Measurements from ENCODE around the gene B4GALT2.

Gene B4GALT2

DNA sequence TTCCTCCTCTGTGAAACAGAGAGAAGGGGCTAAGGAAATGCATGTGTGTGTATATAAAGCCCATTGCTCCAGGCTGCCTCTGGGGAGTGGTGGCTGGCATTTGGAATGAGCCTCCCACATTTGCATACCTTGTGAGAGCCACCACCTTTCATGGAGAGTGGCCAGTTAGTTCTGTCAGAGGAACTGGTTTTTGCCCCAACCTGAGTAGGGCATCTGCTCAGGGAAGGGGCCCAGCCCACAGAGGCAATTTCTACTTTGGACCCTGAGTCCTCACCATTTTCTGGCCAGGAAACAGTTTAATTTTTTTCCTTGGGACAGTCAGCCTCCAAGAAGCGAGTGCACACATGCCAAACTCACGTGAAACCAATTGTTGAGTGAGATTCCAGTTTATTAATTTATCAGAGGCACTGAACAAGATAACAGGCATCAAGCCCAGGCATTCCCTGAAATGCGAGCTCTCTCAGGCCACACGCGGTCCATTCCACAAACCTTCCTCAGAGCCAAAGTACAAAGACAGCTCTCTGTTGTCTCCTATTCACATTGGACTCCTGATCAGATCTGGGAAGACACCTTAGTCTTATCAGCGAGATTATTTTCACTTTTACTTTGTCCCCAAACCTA is 53.3 kb downstream of the B4GALT2 start:
- DNase-seq = no peak

DNA sequence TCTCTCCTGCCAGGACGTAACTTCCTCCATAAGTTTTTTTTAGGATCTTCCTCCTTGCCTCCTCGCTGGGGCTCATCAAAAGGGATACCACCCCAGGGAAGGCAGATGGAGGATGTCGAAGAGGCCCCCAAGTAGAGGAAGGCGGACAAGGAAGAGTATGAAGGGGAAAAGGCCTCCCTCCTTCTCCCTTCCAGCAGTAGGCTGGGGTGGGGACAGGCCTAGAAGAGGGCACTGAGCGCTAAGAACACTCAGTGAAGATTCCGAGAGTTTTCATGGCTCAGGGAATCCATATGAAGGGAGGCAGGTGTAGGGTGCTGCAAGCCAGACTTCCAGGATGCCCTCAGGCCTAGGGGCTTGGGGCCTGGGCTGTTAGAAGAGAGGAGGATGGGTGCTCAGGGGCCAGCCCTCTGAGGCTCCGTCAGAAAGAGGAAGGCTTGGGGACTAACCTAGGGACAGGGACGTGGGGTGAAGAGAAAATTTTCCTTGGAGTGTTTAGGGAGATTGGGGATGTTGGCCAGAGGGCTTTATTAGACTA is 54.1 kb downstream of the B4GALT2 start:
- no peak for DNase-seq

DNA sequence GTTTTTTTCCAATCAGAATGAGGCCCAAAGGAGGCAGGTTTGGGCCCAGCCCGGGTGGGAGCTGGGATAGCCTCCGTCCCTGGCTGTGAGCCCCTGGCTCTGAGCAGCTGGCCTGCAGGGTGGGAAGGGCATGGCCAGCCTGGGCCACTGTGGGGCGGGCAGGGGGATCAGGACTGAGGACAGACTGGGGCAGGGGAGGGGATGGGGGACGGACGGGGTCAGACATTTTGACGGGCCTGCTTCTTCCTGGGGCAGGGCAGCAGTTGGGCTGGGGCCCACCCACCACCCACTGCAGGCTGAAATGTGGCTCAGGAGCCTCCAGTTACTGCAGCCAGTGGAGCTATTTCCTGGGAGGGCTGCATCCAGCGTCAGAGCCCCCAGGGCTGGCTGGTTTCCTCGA is 54.7 kb downstream of the B4GALT2 start:
- DNase-seq = no peak

DNA sequence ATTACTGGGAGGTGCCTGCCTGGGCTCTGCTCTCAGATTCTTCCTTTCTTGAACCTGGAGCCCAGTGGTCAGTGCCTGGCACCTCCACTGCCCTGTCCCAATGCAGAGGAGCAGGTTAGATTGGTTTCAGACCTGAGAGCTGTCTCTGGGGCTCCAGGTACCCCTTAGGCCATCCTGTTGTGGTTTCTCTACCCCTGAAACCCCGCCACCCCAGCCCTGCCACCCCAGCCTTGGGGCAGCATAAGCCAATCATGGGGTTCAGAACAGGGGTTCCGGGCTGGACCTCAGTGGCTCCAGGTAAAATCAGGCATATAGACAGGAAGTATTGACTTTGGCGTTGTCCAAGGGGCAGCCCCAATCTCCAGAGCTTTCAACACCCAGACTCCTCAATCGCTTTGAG is 55.4 kb downstream of the B4GALT2 start:
- no peak for DNase-seq

DNA sequence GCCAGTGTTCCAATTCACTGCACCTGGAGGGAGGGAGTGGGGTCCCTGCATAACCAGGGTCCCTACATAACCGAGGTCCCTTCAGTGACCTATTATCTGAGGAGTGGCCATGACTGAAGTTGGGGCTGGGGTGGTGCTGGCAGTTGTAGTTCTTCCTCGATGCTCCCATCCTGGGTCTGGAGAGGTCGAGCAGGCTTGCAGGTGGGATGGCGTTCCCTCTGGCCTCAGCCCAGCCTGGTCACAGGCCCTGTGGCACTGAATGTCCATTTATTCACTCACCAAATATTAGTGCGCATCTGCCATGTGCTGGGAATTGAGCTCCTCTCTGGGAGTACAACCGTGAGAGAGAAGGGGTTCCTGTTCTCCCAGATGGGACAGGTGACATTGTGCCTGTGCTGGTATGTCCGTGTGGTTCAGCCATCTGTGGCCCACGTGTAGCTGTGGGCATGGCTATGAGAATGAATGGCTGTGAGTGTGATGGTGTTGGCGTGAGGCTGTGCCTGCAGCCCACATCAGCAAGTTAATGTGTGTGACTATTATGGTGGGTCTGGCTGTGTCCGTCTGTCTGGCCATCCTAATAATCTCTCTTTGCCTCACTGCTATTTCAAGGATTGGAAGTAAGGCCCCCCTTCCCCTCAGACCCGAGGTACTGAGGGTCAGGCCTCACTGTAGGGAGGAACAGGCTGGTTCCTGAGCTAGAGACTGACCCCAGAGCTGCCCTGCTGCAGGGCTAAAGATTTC is 56.1 kb downstream of the B4GALT2 start:
- no peak for DNase-seq

DNA sequence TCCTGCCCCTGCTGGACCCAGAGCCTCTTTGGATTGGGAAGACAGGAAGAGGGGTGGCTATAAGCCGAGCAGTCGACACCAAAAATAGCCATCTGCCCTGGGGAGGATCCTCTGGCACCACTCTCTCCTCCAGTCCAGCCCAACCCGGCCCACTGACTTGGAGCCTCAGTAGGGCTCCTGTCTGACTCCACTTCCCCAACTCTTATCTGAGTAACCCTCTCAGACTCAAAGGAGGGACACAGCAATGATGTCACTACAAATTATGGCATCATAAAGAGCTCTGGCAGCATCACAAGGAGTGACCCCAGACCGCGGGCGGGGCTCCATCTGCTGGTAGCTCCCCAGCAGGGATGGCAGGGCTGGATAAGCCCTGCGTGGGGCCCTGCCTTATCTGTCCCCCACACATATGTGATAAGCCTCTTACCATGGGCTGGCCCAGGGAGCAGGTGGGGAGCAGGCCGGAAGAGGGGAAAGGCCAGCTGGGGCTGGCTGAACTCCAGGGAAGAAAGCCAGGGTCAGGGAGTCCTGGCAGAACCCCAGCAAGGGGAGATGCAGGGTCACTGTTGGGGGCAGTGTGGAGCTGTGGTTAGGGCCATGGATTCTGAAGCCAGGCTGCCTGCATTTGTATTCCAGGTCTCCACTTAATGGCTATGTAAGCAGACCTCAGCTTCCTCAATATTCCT is 56.9 kb downstream of the B4GALT2 start:
- no peak for DNase-seq

DNA sequence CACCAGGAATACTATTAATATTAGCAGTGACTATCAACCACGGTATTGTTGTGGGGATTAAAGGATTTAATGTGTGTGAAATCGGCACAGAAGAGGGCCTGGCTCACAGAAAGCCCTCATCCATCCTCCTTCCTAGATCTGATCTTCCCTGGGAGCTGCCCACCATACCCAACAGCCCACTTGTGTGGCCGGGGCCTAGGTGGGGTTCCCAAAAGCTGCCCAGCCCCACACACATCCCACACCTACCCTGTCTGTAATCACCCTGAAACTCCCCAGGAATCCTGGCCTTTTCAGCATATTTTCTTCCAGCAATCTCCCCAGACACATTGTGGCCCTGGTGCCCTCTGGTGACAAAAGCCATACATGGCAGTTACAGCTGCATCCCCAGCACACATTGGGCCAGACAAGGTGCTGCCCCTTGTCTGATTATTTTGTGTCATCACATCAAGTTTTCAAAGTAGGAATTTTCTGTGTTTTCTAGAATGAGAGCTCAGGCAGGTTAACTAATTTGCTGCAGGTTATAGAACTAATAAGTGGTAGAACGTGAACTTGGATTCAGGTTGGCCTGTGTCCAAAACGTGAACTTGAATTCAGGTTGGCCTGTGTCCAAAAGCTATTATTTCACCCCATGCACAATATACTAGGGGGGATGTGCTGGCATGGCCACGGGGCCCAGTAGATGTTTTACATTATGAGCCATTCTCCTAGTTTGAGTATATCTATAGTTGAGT is 57.6 kb downstream of the B4GALT2 start:
- DNase-seq = peak; percentile 89

DNA sequence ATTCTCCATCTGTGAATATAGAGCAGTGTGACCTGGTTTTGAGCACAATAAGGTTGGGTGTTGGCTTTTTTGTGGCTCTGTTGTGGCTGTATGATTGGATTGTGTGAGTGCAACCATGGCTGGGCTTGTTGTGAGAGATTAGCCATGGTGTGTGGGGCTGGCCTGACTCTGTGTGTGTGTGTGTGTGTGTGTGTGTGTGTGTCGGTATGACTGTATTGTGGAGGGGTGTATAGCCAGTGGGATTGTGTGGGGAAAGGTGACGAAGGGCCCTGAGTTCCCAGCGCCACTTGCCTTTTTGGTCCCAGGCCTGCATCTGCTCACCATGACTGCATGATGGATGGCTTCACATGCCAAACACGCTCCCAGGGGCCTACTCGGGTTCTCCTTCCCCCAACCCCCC is 58.1 kb downstream of the B4GALT2 start:
- no peak for DNase-seq

DNA sequence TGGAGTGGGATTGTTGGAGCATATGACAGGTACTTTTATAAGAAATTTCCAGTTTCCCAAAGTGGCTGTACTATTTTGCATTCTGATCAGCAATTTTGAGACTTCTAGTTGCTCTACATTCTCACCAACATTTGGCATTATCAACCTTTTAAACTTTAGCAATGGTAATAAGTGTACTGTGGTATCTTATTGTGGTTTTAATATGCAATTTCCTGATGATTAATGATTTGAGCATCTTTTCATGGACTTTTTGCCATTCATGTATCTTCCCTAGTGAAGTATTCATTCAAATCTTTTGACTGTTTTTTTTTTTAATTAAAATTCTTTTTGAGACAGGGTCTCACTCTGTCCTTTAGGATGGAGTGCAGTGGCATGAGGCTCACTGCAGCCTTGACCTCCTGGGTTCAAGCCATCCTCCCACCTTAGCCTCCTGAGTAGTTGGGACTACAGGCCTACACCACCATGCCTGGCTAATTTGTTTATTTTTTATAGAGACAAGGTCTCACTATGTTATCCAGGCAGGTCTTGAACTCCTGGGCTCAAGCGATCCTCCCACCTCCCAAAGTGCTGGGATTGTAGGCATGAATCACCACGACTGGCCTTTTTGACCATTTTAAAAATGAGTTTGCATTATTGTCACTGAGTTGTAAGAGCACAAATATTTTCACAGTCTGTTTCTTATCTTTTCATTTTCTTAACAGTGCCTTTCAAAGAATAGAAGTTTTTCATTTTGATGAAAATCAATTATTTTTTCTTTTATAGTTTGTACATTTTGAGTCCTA is 60.1 kb downstream of the B4GALT2 start:
- DNase-seq = no peak

DNA sequence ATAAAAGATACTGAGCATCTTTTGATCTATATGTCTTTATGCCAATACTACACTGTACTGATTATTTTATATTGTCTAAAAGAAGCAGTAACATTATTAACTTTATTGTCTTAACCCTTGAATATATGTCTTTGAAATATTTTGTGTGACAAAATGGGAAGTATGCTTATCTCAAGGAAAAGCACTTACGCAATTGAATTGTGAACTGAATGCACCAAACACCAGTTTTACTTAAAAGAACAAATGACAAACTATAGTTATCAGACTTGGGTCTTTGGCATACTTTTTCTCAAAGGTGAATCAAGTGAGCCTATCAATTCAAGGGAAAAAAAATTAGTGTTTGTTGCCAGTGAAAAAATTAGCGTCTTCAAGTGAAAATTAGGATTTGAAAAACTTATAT is 61.4 kb downstream of the B4GALT2 start:
- no peak for DNase-seq

All from eye (tissue), 1 donor.